Measurements from ENCODE around the gene INA.
"Not testable (repeated sequence)": the region's sequence is repeated elsewhere in the genome, so short reads cannot be mapped to it uniquely, and the experiment has no call there.

Gene INA

GRCh38 chr10:103276896-103277712, at the start of gene INA:
INA (plus strand) TSS chr10:103277138; CDS start chr10:103277212, 74 bp downstream.
- peak in 1 of 2 donors; percentile 36 for ATAC-seq

DNA sequence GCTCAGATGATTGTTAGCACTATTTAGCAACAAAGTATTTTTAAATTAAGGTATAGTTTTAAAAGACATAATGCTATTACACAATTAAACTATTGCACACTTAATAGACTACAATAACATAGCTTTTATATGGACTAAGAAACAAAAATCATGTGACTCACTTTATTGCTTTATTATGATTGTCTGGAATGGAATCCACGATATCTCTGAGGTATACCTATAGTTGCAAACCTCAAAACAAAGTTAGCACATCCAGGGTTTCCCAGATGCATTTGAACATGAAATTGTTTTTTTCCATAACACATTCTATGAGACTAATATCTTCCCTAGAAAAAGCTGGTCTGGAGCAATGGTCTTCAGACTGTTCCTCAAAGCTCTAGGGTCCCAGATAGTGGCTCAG, 49.5 kb upstream of the INA start:
- no peak for ATAC-seq

DNA sequence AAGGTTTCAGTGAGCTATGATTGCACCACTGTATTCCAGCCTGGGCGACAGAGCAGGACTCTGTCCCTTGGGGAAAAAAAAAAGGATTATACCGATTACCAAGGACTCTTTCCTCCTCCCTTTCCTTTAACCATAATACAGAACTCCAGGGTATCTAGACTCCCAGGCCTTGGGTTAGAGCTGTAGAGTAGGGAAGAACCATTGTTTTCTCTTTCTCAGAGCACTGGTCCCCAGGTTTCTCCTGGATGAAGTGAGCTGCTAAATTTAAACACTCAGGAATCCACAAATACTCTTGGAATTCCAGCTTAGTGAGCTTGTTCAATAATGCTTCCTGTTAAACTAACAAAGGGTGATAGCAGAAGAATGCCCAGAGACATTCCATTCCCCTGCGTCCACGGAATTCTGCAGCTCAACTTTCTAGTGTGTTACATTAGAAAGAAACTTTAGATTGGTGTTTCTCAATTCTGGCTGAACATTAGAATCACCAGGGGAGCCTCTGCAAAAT, 45.8 kb upstream of the INA start:
- no peak for ATAC-seq

GRCh38 chr10:103232131-103232673, 44.7 kb upstream of the INA start:
- ATAC-seq = no peak

GRCh38 chr10:103232772-103233488, 44.0 kb upstream of the INA start:
- ATAC-seq = no peak

DNA sequence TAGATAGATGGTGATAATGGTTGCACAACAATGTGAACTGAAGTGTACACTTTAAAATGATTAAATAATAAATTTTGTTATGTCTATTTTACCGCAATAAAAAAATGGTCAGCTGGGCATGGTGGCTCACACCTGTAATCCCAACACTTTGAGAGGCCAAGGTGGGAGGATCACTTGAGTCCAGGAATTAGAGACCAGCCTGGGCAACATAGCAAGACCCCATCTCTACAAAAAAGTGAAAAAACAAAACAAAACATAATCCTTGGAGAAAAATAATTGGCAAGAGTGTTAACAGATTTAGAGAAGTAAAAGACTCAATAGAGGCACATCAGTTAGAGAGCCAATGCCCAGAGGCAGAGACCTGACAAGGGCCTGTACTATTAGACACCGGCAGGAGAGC, 41.2 kb upstream of the INA start:
- no peak for ATAC-seq

- no peak for ATAC-seq
Measured at GRCh38 chr10:103238506-103239252, 38.3 kb upstream of the INA start.

GRCh38 chr10:103241262-103242011, 35.5 kb upstream of the INA start:
- peak in 1 of 2 donors; percentile 36 for ATAC-seq

DNA sequence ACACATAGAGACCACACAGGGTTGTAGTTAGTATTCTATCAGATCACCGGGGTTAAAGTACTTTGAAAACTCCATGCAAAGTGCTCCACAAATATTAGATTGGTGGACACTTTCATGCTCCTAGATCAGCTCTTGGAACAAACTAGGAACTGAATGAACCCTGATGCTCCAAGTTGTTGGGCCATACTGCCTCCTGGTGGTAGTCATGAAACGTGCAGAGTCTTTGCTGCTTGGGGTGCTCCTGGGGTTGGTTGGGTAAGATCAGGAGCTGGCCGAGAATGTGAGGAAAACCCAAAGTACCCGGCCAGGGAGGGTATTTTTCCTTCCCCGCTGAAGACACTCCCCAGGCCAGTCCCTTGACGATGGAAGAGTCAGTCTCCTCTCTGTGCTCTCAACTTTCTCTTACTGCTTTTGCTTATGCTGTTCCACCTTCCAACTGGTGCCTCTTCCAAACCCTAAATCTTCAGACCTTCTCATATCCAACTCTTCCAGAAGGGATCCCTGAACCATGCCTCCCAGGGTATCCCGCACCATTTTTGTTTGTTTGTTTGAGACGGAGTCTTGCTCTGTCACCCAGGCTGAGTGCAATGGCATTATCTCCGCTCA, 32.2 kb upstream of the INA start:
- ATAC-seq = peak; percentile 53 to 59

DNA sequence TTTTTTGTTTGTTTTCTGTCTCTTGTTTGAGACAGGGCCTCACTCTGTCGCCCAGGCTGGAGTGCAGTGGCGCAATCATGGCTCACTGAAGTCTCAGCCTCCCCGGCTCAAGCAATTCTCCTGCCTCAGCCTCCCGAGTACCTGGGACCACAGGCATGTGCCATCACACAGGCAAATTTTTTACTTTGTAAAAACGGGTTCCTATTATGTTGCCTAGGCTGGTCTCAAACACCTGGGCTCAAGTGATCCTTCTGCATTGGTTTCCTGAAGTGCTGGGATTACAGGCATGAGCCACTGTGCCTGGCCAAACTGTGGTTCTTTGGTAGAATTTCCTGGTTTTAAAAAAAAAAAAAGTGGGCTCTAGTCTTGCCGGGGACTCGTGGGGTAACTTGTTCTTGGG, 31.4 kb upstream of the INA start, which contains the start of gene RPEL1:
Gene RPEL1 (plus strand): TSS at position 301 of the 400 bp plus-strand sequence. CDS start 110 bp downstream, outside the sequence.
- ATAC-seq = not testable (repeated sequence)

DNA sequence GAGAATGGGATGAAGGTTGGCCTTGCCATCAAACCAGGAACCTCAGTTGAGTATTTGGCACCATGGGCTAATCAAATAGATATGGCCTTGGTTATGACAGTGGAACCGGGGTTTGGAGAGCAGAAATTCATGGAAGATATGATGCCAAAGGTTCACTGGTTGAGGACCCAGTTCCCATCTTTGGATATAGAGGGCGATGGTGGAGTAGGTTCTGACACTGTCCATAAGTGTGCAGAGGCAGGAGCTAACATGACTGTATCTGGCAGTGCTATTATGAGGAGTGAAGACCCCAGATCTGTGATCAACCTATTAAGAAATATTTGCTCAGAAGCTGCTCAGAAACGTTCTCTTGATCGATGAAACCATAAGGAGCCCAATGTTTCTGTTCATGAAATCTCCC, 30.6 kb upstream of the INA start:
- no peak for ATAC-seq

DNA sequence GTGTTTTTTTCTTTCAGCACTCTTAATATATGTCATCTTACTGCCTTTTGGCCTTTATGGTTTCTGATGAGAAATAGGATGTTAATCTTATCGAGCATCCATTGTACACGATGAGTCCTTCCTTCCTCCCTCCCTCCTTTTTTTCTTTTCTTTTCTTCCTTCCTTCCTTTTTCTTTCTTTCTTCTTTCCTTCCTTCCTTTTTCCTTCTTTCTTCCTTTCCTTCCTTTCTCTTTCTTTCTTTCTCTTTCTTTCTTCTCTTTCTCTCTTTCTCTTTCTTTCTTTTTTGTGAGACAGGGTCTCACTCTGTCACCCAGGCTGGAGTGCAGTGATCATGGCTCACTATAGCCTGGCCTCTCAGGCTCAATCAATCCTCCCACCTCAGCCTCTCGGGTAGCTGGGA, 22.8 kb upstream of the INA start:
- ATAC-seq = no peak

GRCh38 chr10:103254538-103255325, 22.2 kb upstream of the INA start:
- peak in 1 of 2 donors; percentile 49 for ATAC-seq

DNA sequence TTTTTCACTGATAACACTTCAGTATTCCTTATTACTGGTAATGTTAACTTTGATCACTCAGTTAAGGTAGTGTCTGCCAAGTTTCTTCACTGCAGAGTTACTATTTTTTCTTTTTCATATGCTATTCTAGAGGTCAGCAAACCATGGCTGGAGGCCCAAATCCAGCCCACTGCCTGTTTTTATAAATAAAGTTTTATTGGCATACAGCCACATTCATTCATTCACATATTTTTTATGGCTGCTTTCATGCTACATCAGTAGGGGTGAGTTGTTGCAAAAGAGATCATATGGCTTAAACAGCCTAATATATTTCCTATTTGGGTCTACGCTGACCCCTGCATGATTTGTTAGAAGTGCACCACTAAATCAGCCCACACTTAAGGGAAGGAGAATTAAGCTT, 20.3 kb upstream of the INA start:
- ATAC-seq = no peak

- ATAC-seq = no peak
Measured at GRCh38 chr10:103257812-103258211, 19.1 kb upstream of the INA start.

- ATAC-seq = not testable (repeated sequence)
Measured at GRCh38 chr10:103258928-103259327, 18.0 kb upstream of the INA start.

DNA sequence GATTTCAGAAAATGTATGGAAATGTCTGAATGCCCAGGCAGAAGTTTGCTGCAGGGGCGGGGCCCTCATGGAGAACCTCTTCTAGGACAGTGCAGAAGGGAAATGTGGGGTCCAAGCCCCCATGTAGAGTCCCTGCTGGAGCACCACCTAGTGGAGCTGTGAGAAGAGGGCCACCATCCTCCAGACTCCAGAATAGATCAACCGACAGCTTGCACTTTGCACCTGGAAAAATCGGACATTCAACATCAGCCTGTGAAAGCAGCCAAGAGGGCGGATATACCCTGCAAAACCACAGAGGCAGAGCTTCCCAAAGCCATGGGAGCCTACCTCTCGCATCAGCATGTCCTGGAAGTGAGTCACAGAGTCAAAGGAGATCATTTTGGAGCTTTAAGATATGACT, 16.9 kb upstream of the INA start:
- ATAC-seq = no peak

GRCh38 chr10:103262229-103262628, 14.7 kb upstream of the INA start:
- peak; percentile 56 to 65 for ATAC-seq

DNA sequence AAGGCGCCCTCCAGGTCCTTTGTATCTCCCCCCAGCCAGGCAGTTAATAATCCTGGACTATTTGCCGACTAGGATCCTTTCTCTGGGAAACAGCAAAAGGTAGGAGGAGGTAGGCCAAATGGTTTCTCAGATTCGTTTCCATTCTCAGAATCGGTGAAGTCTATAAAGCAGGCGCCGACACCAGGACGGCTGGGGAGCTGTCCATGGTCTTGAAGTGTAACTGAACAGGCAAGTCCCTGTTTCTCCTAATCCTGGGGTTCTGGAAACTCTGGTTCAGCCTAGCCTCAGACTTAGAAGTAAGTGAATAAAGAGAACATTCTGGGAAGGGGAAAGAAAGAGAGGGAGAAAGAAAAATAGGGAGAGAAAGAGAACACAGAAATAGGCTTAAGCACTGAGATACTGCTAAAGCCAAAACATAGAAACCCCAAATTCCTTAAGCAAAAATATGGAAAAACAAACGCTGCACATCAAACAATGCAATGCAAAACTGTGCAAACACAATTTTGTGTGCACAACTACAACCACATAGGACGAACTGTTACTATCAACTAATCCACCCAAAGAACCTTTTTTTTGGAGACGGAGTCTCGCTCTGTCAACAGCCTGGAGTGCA, 11.1 kb upstream of the INA start:
- ATAC-seq = no peak

- no peak for ATAC-seq
Measured at GRCh38 chr10:103273041-103273441, 3.9 kb upstream of the INA start.
